ENCODE measurements around the gene NUAK1.

DNA sequence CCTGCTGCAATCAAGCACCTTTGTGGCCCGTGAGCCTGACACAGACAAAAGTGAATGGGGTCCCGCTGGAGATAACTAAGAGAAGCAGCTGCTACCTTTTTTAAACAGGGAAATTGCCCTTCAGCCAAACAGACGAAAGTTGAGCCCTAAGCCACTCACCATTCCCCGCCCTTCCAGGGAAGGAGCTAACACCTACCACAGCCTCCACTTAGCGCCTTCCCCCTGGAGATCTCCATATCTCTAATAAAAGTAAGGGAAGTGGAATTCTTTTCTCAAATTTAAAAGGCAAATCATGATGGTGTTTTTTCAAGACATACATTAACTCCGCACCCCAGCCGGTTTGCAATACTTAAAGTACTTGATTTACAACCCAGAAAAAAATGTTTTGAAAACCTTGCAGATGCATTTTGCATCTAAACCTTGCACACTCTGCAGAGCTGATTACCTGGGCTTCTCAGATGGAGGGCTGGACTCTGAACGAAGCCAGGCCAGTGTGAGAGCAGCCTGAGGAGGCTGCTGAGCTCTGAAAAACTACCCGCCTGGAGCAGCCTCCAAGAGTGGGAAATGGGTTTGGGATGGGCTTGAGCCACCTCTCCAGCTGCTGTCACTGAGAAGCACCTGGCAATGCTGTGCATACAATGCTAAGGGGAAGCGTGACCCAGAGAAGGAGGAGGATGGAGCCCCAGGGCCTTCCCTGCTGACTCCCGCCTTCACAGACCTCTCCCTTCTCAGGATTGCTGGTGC lies 10.0 kb downstream of the NUAK1 start:
- TF ChIP-seq, protein P1, sequence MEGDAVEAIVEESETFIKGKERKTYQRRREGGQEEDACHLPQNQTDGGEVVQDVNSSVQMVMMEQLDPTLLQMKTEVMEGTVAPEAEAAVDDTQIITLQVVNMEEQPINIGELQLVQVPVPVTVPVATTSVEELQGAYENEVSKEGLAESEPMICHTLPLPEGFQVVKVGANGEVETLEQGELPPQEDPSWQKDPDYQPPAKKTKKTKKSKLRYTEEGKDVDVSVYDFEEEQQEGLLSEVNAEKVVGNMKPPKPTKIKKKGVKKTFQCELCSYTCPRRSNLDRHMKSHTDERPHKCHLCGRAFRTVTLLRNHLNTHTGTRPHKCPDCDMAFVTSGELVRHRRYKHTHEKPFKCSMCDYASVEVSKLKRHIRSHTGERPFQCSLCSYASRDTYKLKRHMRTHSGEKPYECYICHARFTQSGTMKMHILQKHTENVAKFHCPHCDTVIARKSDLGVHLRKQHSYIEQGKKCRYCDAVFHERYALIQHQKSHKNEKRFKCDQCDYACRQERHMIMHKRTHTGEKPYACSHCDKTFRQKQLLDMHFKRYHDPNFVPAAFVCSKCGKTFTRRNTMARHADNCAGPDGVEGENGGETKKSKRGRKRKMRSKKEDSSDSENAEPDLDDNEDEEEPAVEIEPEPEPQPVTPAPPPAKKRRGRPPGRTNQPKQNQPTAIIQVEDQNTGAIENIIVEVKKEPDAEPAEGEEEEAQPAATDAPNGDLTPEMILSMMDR (IDR thresholded peaks at IDR 0.05): no peak
- no peak for TF ChIP-seq POLR2A (IDR thresholded peaks at IDR 0.05)
